ENCODE results near the gene CHN2. TPM values are rescaled to one million over a fixed set of nuclear protein-coding genes. Genes with fewer than 3 reads are reported as not detected.

CHN2 gene
- total RNA-seq, 2 donors from 2014 or later, result 0.91 to 1.2 TPM

DNA sequence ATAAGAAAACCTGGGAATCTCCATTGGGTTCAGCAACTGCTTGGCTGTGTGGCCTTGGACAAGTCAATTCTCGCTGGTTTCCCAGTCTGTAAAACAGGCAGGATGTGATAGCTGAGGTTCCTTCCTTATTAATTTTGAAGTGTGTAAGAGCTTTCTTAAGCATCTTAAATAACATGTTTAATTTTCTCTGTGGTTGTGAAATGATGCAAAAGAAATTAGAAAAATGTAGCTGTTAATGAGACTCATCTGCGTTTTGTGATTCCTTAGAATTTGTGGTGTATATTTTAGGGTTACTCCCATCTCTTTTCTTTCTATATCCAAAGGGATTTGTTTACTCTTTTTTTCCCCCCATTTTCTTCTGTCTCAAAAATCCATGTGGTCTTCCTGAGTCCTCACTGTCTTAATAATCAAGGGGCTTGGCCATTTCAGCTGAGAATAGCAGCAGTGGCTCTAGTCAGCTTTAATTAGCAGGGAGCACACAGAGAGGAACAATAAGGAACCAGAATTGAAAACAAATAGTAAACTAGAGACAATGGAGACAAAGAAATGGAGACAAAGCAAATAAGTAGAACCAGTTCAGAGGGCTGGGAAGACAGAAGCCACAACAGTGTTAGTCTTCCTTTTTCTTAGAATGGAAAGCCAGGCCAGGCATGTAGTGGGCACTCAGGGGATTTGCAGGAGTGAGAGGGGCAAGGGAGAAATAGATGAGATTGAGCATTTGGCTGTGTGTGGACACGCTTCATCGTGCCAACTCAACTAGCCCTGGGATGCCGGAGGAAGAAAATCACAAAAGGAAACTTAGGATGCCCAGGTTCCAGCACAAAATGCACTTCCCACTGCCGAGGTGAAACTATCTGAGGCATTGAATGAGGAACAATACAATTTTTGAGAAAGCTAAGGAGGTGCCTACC, 93.9 kb downstream of the CHN2 start:
- ATAC-seq (replicated peaks in 1 of 2) (no peak), DNase-seq (no peak)
- Mint-ChIP-seq H3K9me3 (no peaks in the 10 kb centered on the region), H3K36me3 (ENCODE audit: insufficient read depth in 2 of 2) (no peaks in the 10 kb centered on the region), H3K27ac (no peak overlapping the region), H3K4me3 (no peak overlapping the region), H3K4me1 (ENCODE audit: low read depth) (peaks cover 40% of the 10 kb centered on the region), H3K27me3 (ENCODE audit: low read depth) (peaks cover 59% of the 10 kb centered on the region)

DNA sequence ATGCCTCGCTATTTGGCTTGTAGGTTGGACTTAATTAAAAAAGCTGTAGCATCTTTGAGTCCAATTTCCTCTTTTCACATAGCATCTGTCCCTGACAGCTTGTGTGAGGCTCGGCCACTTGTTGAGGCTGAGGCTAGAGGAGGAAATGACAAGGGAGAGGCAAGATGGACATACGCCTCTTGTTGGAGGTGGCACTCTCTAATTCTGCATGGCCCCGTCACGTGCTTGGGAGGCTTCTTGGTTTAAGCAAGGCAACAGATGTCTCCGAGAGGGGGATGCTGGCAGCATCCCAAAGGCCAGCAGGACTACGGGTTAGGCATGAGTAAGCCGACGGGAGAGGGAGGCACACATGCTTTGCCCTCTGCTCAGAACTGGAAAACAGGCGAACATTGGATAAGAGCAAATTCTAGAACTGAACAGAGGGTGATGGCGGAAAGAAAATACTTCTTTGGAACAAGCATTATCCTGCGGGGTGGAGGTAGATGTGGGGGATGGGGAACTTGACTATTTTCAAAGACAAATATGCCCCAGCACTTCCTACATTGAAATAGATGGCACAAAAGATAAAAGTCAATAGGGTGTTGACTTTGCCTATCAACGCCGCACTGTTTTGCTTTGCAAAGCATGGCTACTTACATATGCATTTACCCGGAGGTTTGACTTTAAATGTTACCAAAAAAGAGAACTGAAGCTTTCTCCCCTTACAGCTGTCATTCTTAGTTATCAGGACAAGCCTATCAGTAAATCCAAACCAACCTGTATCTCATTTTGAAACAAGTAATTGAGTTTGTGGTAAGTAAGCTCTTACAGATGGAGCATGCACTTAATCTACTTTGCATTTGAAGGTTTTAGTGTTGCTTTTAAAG, 94.8 kb downstream of the CHN2 start:
- Mint-ChIP-seq H3K36me3 (ENCODE audit: insufficient read depth in 2 of 2) (no peaks in the 10 kb centered on the region), H3K4me1 (ENCODE audit: low read depth) (peaks cover 40% of the 10 kb centered on the region), H3K27me3 (ENCODE audit: low read depth) (peaks cover 61% of the 10 kb centered on the region), H3K27ac (no peak overlapping the region), H3K9me3 (no peaks in the 10 kb centered on the region), H3K4me3 (no peak overlapping the region)
- ATAC-seq (replicated peaks in 1 of 2) (peak; percentile 22 to 25), DNase-seq (no peak)

DNA sequence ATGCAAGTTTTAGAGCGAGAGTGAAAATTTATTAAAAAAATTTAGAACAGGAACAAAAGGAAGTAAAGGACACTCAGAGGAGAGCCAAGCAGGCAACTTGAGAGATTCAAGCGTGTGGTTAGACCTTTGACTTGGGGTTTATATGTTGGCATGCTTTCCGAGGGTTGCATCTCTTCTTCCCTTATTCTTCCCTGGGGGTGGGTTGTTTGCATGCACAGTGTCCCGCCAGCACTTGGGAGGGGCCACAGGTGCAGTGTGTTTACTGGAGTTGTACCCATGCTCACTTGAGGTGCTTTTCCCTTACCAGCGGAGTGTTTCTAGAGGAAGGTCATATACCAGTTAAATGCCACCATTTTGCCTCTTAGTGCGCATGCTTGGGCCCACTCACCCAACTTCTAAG, 96.3 kb downstream of the CHN2 start:
- H3K9me3 Mint-ChIP-seq, result no peaks in the 10 kb centered on the region
- ATAC-seq (replicated peaks in 1 of 2), result no peak
- no peak for DNase-seq
- no peaks in the 10 kb centered on the region for H3K36me3 Mint-ChIP-seq (ENCODE audit: insufficient read depth in 2 of 2)
- H3K4me1 Mint-ChIP-seq (ENCODE audit: low read depth), result peaks cover 28% of the 10 kb centered on the region
- H3K27me3 Mint-ChIP-seq (ENCODE audit: low read depth), result peaks cover 55% of the 10 kb centered on the region
- no peak overlapping the region for H3K27ac Mint-ChIP-seq
- no peak overlapping the region for H3K4me3 Mint-ChIP-seq

DNA sequence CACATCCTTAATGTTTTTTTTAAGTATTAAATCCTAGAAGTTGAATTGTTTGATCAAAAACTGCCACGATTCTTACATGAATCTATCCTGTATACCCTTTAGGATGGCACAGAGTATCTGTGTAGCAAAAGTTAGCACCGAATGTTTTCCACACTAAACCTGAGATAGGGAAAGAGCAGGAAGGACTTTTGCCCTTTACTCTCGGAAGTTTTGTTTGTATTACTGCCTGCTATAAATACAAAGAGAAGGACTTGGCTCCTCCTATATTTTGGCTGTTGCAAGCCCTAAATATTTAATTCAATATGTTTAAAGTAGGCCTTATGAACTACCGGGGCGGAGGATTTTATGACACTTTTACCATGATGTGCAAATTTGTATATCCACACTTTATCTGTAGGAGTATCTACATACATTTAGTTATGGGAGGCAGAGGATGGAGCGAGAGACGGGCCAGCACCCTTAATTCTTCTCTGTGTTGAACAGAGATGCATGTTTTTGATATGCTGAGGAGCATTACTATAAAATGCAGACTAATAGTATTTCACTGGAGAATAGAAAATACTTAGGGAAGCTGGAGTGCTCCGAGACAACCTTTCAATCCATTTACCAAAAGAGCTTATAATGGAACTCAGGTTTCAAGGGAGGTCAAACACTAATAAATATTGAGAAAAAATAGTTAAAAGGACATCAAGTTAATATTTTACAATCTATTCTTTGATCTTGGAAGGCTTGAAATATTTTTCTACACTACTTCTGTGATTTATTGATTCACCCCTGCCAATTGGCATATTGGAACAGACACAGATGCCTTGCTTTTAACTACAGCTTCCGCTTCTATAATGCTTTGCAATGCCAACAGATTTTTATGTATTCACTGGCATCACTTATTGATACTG, 97.4 kb downstream of the CHN2 start:
- no peak overlapping the region for H3K27ac Mint-ChIP-seq
- DNase-seq, result no peak
- H3K9me3 Mint-ChIP-seq, result no peaks in the 10 kb centered on the region
- peaks cover 53% of the 10 kb centered on the region for H3K27me3 Mint-ChIP-seq (ENCODE audit: low read depth)
- no peaks in the 10 kb centered on the region for H3K36me3 Mint-ChIP-seq (ENCODE audit: insufficient read depth in 2 of 2)
- H3K4me1 Mint-ChIP-seq (ENCODE audit: low read depth), result peaks cover 19% of the 10 kb centered on the region
- H3K4me3 Mint-ChIP-seq, result no peak overlapping the region
- no peak for ATAC-seq (replicated peaks in 1 of 2)

- H3K27me3 Mint-ChIP-seq (ENCODE audit: low read depth), result peaks cover 48% of the 10 kb centered on the region
- ATAC-seq (replicated peaks in 1 of 2) (no peak), DNase-seq (no peak)
- no peaks in the 10 kb centered on the region for H3K9me3 Mint-ChIP-seq
- no peak overlapping the region for H3K27ac Mint-ChIP-seq
- H3K4me1 Mint-ChIP-seq (ENCODE audit: low read depth), result peaks cover 11% of the 10 kb centered on the region
- no peaks in the 10 kb centered on the region for H3K36me3 Mint-ChIP-seq (ENCODE audit: insufficient read depth in 2 of 2)
- H3K4me3 Mint-ChIP-seq, result no peak overlapping the region
These were observed 98.5 kb downstream of the CHN2 start for GRCh38 chr7:29292886-29293658.

GRCh38 chr7:29296421-29296820, 101.8 kb downstream of the CHN2 start:
- H3K4me1 Mint-ChIP-seq (ENCODE audit: low read depth), result no peaks in the 10 kb centered on the region

DNA sequence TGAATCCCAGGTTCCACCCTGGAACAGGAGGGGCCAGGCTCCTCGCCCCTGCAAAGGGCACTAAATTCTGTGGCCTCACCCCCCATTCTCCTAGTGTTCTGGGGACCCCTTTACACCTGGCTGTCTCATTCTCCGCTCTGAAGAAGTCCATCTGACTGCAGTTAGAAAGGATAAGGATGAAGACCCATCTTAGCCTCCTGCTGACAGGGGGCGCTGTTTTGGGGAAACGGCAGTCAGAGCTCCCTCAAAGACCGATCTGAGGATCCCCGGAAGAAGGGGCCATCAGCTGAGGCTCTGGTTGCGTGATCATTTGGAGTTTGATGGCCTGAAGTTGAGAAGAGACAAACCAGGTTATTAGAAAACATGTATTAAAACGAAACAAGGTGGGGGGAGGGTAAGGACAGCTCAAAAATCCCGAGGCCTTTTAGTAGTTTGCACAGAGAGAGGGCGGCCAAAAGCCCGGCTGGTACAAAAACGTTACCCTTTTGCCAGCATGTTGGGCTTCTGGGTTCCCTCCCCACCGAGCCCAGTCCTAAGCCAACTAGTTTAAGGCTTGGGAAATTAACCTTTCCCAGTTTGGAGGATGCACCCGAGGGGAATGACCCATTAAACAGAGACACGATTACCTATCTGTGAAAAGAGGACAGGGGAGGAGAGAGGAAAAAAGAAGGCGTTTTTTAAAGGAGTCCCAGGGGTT, 102.8 kb downstream of the CHN2 start:
- no peak overlapping the region for H3K4me3 Mint-ChIP-seq
- ATAC-seq (replicated peaks in 1 of 2) (no peak), DNase-seq (no peak)
- H3K36me3 Mint-ChIP-seq (ENCODE audit: insufficient read depth in 2 of 2), result no peaks in the 10 kb centered on the region
- no peak overlapping the region for H3K27ac Mint-ChIP-seq
- H3K9me3 Mint-ChIP-seq, result no peaks in the 10 kb centered on the region
- no peaks in the 10 kb centered on the region for H3K4me1 Mint-ChIP-seq (ENCODE audit: low read depth)
- H3K27me3 Mint-ChIP-seq (ENCODE audit: low read depth), result peaks cover 27% of the 10 kb centered on the region

More at GRCh38 chr7:29296421-29296820, 101.8 kb downstream of the CHN2 start:
- ATAC-seq (replicated peaks in 1 of 2), result no peak
- Mint-ChIP-seq H3K27ac (no peak overlapping the region), H3K36me3 (ENCODE audit: insufficient read depth in 2 of 2) (no peaks in the 10 kb centered on the region), H3K4me3 (no peak overlapping the region), H3K9me3 (no peaks in the 10 kb centered on the region), H3K27me3 (ENCODE audit: low read depth) (peaks cover 28% of the 10 kb centered on the region)
- DNase-seq, result no peak

DNA sequence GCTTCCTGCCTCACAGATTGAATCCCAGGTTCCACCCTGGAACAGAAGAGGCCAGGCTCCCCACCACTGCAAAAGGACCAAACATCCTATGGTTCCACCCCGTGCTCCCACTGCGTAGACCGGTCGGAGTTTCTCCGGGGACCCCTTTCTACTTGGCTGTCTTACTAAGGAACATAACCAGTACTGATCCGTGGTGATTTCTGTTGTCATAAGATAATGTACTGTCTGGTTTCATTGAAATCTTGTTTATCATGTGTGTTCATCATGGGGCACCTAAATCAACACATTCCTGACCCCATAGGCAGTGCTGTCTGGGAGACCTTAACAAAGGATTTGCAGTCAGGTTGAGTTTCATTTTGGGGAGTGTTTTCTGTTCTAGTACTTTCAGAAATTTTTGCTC, 104.5 kb downstream of the CHN2 start:
- H3K27ac Mint-ChIP-seq, result no peak overlapping the region
- no peak overlapping the region for H3K4me3 Mint-ChIP-seq
- no peaks in the 10 kb centered on the region for H3K9me3 Mint-ChIP-seq
- DNase-seq, result no peak
- ATAC-seq (replicated peaks in 1 of 2), result no peak
- no peaks in the 10 kb centered on the region for H3K4me1 Mint-ChIP-seq (ENCODE audit: low read depth)
- peaks cover 23% of the 10 kb centered on the region for H3K27me3 Mint-ChIP-seq (ENCODE audit: low read depth)
- H3K36me3 Mint-ChIP-seq (ENCODE audit: insufficient read depth in 2 of 2), result no peaks in the 10 kb centered on the region

DNA sequence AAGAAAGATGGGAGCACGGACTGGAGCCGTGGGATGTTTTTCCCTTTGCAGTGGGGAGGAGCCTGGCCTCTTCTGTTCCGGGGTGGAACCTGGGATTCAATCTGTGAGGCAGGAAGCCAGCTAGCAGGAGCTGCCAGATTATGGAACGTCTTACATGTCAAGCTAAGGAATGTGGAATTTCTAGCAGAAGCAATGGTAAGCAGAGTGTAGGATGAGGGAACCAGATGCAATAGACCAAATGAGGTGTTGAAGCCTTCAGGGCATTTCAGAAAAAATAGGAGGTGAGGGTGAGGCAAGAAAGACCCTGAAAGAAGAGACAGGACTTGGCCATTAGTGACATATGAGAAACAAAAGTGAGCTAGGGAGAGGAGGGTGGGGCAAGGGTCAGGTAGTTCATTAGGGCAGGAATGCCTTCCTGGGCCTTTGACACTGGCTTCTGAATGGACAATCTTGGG, 105.5 kb downstream of the CHN2 start:
- Mint-ChIP-seq H3K27ac (no peak overlapping the region), H3K36me3 (ENCODE audit: insufficient read depth in 2 of 2) (no peaks in the 10 kb centered on the region), H3K9me3 (no peaks in the 10 kb centered on the region)

DNA sequence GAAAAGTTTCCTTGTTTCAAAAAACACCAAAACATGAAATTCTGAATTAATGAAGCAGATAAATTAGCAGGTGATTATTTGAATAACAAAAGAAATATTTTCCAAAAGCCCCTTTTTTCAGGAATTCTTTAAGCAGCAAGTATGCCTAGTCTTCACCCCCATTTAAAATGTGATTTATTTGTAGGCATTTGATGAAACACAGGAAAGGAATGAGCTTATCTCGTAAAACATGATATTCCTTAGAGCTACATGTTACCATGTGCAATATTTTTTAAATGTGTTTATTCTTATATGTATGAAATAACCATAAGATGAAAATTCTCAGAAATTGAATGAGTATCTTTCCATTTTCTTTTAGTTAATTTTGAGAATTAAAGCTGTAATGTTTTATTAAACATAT, 106.1 kb downstream of the CHN2 start:
- Mint-ChIP-seq H3K36me3 (ENCODE audit: insufficient read depth in 2 of 2) (no peaks in the 10 kb centered on the region), H3K9me3 (no peaks in the 10 kb centered on the region), H3K27ac (no peak overlapping the region), H3K27me3 (ENCODE audit: low read depth) (peaks cover 23% of the 10 kb centered on the region), H3K4me3 (no peak overlapping the region), H3K4me1 (ENCODE audit: low read depth) (no peaks in the 10 kb centered on the region)
- no peak for DNase-seq
- no peak for ATAC-seq (replicated peaks in 1 of 2)

More for the DNA sequence above, 105.5 kb downstream of the CHN2 start:
- ATAC-seq (replicated peaks in 1 of 2) (no peak), DNase-seq (no peak)
- Mint-ChIP-seq H3K27me3 (ENCODE audit: low read depth) (peaks cover 23% of the 10 kb centered on the region), H3K4me3 (no peak overlapping the region), H3K4me1 (ENCODE audit: low read depth) (no peaks in the 10 kb centered on the region)

- H3K4me1 Mint-ChIP-seq (ENCODE audit: low read depth), result no peaks in the 10 kb centered on the region
- H3K27ac Mint-ChIP-seq, result no peak overlapping the region
- no peak for DNase-seq
- H3K27me3 Mint-ChIP-seq (ENCODE audit: low read depth), result peaks cover 16% of the 10 kb centered on the region
- H3K9me3 Mint-ChIP-seq, result no peaks in the 10 kb centered on the region
- H3K36me3 Mint-ChIP-seq (ENCODE audit: insufficient read depth in 2 of 2), result no peaks in the 10 kb centered on the region
- no peak overlapping the region for H3K4me3 Mint-ChIP-seq
- ATAC-seq (replicated peaks in 1 of 2), result no peak
These were observed 108.3 kb downstream of the CHN2 start for GRCh38 chr7:29302666-29303395.
